Endometrial microvascular endothelial cells (primary cell): ENCODE data around the gene EFNB3. TPM values are rescaled to one million over a fixed set of nuclear protein-coding genes. Genes with fewer than 3 reads are reported as not detected.

ENCODE experiments used
- in situ Hi-C: cut with HindIII; loops from 2 replicates; pipeline ENCODE4 v1.10.0; 2017; ENCODE audit warnings: low sequenced_read_pairs, low pct_unique_long_range_greater_than_20kb; ENCODE audit errors: inconsistent ontology term
- total RNA-seq: library from RNA; depleted of rRNA; stranded (reverse); fragments of >200 nt; gene quantifications from one replicate; pipeline ENCODE4 v1.2.3, GENCODE V29; 2015; ENCODE audit errors: inconsistent ontology term

Gene EFNB3, protein sequence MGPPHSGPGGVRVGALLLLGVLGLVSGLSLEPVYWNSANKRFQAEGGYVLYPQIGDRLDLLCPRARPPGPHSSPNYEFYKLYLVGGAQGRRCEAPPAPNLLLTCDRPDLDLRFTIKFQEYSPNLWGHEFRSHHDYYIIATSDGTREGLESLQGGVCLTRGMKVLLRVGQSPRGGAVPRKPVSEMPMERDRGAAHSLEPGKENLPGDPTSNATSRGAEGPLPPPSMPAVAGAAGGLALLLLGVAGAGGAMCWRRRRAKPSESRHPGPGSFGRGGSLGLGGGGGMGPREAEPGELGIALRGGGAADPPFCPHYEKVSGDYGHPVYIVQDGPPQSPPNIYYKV
- total RNA-seq, result not detected

DNA sequence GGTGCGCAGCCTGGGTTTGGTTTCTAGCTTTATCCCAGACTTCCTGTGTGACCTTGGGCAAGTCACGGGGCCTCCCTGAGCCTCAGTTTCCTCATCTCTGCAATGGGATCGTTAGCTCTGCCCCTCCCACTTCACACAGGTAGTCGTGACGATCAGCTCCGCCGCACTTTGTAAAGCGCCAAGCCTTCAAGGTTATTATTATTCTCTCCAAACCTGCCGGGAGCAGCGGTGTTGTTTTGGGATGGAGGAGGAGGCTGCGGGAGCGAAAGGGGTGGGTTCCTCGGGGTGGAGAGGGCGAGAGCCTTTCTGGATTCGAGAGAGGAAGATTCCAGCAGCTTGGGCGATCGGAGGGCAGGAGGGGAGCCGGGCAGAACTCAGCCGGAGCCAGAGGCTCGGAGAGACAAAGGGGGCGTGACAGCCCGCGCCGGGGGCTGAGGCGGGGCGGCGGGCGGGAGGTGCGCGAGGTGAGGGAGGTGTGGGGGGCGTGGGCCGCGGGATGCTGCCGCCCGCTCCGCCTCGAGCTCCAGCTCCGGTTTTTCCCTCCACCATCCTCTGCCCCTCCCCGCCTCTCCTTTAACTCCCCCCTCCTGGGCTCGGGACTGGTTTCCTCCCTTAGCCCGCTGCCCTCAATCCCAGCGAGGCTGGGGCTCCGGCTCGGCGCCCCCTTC, at the start of gene EFNB3:
TSS of gene EFNB3 (plus strand) at position 602 of the 668 bp plus-strand sequence. CDS start 397 bp downstream, outside the sequence.
- in situ Hi-C loops, result no loop called here

GRCh38 chr17:7655541-7655840, 49.5 kb upstream of the EFNB3 start:
- in situ Hi-C loops, result no loop called here

- in situ Hi-C loops, result no loop called here
These were observed 47.9 kb upstream of the EFNB3 start for GRCh38 chr17:7656958-7657609.

DNA sequence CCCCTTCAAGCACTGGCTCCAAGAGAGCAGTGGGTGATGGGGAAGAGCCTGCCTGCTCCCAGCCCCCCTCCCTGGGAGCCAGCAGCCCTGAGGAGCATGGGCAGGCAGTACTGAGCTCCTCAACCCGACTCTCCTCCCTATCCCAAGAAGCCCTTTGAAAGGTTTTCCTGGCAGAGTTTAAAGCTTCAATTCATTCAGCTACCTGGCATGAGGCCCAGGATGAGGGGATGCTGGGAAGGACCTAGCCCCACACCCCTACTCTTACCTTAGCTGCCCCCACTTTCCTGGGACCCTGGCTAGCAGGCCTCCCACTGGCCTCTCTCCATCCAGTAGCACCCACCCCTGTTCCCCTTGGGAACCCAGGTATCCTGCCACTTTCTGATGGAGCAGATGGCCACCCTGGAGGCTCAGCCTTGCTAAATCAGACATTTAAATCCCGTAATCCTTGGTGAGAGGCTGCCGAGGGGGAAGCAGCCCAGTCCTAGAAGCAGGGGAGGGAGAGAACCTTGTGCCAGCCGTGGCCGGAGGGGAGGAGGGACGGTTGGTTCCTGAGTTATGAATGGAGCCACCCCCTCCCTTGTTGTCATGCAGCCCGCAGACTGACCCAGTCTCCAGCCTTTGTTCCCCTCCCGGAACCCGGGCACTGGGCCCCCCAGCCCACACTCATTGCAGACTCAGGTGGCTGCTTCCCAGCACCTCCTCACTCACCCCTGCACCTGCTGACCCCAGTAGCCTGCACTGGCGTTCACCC, 37.2 kb upstream of the EFNB3 start:
- in situ Hi-C loops, result no loop called here

- in situ Hi-C loops, result no loop called here
These were observed 36.5 kb upstream of the EFNB3 start for GRCh38 chr17:7668482-7668881.

DNA sequence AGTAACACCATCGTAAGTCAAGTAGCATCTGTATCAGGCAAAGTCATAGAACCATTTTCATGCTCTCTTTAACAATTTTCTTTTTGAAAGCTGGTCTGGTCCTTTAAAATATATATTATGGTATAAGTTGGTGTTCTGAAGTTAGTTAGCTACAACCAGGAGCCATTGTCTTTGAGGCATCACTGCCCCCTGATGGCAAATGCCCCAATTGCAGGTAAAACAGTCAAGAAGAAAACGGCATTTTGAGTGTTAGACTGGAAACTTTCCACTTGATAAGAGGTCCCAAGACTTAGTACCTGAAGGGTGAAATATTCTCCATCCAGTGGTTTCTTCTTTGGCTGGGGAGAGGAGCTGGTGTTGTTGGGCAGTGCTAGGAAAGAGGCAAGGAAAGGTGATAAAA, 31.8 kb upstream of the EFNB3 start:
- in situ Hi-C loops, result no loop called here

DNA sequence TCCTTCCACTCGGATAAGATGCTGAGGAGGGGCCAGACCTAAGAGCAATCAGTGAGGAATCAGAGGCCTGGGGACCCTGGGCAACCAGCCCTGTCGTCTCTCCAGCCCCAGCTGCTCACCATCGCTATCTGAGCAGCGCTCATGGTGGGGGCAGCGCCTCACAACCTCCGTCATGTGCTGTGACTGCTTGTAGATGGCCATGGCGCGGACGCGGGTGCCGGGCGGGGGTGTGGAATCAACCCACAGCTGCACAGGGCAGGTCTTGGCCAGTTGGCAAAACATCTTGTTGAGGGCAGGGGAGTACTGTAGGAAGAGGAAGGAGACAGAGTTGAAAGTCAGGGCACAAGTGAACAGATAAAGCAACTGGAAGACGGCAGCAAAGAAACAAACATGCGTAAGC, 30.1 kb upstream of the EFNB3 start:
- in situ Hi-C loops, result no loop called here

DNA sequence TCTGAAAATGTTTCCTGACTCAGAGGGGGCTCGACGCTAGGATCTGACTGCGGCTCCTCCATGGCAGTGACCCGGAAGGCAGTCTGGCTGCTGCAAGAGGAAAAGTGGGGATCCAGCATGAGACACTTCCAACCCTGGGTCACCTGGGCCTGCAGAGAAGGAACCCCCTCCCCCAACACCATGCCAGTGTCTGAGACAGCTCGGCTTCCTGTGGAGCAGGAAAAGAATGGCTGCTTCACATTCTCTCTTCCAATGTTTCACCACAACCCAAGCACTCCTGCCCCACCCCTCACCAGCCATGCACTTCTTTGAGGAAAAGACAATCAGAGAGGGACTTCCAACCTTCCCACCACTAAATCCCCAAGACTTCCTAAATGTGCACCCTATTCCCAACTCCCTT, 28.5 kb upstream of the EFNB3 start:
- in situ Hi-C loops, result no loop called here

GRCh38 chr17:7677388-7678067, 27.5 kb upstream of the EFNB3 start:
- in situ Hi-C loops, result no loop called here

- in situ Hi-C loops, result no loop called here
These were observed 20.0 kb upstream of the EFNB3 start for GRCh38 chr17:7684851-7685532.

GRCh38 chr17:7685533-7686221, 19.3 kb upstream of the EFNB3 start:
- in situ Hi-C loops, result no loop called here

DNA sequence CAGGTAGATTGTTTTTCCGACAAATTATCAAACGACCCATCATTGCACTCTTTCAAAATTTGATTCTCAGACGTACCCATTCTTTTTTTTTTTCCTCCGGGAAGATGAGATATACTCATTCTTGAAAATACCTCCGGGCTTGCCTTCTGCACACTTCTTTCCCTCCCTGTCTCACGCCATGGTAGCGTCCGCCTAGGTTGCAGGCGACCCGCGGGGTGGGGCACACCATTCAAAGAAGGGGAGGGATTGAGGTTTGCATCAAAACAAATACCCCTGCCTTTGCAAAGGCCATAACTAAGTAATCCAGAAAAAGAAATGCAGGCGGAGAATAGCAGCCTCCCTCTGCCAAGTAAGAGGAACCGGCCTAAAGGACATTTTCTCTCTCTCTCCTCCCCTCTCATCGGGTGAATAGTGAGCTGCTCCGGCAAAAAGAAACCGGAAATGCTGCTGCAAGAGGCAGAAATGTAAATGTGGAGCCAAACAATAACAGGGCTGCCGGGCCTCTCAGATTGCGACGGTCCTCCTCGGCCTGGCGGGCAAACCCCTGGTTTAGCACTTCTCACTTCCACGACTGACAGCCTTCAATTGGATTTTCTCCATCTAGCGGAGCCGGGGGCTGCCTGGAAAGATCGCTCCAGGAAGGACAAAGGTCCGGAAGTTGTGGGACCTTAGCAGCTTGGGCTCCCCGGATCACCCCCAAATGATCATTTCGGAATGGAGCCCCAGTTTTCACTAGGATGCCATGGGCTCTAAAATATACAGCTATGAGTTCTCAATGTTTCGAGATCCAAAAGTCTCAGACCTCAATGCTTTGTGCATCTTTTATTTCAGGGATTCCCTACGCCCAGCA, 18.6 kb upstream of the EFNB3 start:
- in situ Hi-C loops, result no loop called here

GRCh38 chr17:7687072-7687907, 17.7 kb upstream of the EFNB3 start, which contains the start of gene TP53:
Gene TP53, minus strand, starts transcription at chr17:7687490. Its CDS starts 10,896 bp downstream, at chr17:7676594.
- in situ Hi-C loops, result no loop called here

- in situ Hi-C loops, result no loop called here
These were observed 16.8 kb upstream of the EFNB3 start, which contains the start of gene WRAP53 for GRCh38 chr17:7687908-7688807. Gene WRAP53, plus strand, starts transcription at chr17:7688477. Its CDS starts 172 bp downstream, at chr17:7688649.

- in situ Hi-C loops, result no loop called here
These were observed 16.1 kb upstream of the EFNB3 start for GRCh38 chr17:7688808-7689316.
